Measurements from ENCODE around the gene HELZ2.

- TF ChIP-seq CTCF (IDR thresholded peaks at IDR 0.05; ENCODE audit: insufficient read depth, low read length) (no peak), POLR2AphosphoS5 (IDR thresholded peaks at IDR 0.05; ENCODE audit: low read depth) (no peak), REST (IDR thresholded peaks at IDR 0.05; ENCODE audit: insufficient replicate concordance, low read depth) (no peak), GABPA (IDR thresholded peaks at IDR 0.05; ENCODE audit: low read depth) (no peak)
These were observed 45.5 kb upstream of the HELZ2 start for GRCh38 chr20:63619505-63619904.
